ENCODE data around the gene ESYT2. TPM values are rescaled to one million over a fixed set of nuclear protein-coding genes. Genes with fewer than 3 reads are reported as not detected.

Gene ESYT2
- total RNA-seq, 1 experiment from 2014 or later = 37.5 TPM

DNA sequence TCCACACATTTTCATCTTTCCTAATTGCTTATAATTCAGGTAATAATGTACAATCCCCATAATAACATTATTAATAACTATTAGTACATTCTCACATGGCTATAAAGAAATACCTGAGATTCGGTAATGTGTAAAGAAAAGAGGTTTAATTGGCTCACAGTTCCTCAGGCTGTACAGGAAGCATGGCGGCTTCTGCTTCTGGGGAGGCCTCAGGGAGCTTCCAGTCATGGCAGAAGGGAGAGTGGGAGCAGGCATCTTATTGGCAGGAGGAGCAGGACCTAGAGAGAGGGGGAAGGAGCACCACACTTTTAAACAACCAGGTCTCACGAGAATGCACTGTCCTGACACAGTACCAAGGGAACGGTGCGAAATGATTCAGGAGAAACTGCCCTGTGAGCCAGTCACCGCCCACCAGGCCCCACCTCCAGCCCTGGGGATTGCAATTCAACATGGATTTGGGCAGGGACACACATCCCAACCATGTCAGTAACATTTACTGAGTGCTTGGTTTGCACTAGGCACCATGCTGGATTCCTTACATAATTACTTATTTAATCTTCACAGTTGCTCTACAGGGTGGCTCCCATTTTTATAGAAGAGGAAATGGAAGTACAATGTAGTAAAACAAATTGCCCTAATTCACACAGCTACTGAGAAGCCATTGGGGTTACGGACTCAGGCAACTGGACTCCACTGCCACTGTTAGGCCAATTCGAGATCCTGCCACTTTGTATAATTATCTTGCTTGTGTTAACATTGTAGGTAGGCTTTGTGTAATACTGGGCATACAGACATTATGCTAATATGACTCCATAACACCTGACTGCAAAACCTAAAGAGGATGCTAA lies 8.7 kb upstream of the ESYT2 start:
- Histone ChIP-seq H3K4me1 (ENCODE audit: insufficient read depth, low read length, poor library complexity, severe bottlenecking) (no peaks in the 10 kb centered on the region), H3K27ac (ENCODE audit: low read depth, low read length, poor library complexity, severe bottlenecking) (no peak overlapping the region), H3K27me3 (replicated peaks; ENCODE audit: insufficient read depth, low read depth, low read length, poor library complexity) (no peaks in the 10 kb centered on the region), H3K4me3 (ENCODE audit: low read depth, low read length, poor library complexity, severe bottlenecking) (no peak overlapping the region), H3K36me3 (ENCODE audit: insufficient read depth, low read length, poor library complexity, severe bottlenecking) (no peaks in the 10 kb centered on the region), H3K9me3 (ENCODE audit: low read depth, low read length, poor library complexity, severe bottlenecking) (no peaks in the 10 kb centered on the region)
- ChIA-PET POLR2A (ENCODE audit: low non-redundant PET) (no interaction called here), CTCF (no interaction called here)
- TF ChIP-seq, protein P1, sequence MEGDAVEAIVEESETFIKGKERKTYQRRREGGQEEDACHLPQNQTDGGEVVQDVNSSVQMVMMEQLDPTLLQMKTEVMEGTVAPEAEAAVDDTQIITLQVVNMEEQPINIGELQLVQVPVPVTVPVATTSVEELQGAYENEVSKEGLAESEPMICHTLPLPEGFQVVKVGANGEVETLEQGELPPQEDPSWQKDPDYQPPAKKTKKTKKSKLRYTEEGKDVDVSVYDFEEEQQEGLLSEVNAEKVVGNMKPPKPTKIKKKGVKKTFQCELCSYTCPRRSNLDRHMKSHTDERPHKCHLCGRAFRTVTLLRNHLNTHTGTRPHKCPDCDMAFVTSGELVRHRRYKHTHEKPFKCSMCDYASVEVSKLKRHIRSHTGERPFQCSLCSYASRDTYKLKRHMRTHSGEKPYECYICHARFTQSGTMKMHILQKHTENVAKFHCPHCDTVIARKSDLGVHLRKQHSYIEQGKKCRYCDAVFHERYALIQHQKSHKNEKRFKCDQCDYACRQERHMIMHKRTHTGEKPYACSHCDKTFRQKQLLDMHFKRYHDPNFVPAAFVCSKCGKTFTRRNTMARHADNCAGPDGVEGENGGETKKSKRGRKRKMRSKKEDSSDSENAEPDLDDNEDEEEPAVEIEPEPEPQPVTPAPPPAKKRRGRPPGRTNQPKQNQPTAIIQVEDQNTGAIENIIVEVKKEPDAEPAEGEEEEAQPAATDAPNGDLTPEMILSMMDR (conservative IDR thresholded peaks at IDR 0.05; ENCODE audit: low read depth, low read length) = no peak
- TF ChIP-seq EZH2 (IDR thresholded peaks at IDR 0.05; ENCODE audit: borderline replicate concordance, low read depth, low read length, poor library complexity, severe bottlenecking) = no peak
- intact Hi-C loops (cut with micrococcal nuclease; ENCODE audit: unreplicated experiment) = no loop called here
- BruUV-seq (replicated peaks) = no TSS peak
- no peak for DNase-seq (ENCODE audit: low spot score)

DNA sequence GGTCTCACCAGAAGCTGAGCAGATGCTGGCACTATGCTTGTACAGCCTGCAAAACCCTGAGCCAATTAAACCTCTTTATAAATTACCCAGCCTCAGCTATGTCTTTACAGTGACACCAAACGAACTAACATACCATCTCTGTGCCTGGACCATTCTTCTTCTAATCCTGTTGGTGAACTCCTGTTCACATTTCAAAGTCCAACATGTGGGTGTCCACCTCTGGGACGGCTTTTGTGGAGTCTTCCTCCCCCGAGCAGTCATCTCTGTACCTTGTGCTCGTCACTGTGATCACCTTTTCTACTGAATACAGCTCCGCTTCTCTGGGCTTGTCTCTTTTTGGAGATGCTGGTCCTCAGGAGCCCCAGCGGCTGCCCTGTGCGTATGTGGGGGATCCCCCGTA lies 7.4 kb upstream of the ESYT2 start:
- Histone ChIP-seq H3K27me3 (replicated peaks; ENCODE audit: insufficient read depth, low read depth, low read length, poor library complexity) (no peaks in the 10 kb centered on the region), H3K27ac (ENCODE audit: low read depth, low read length, poor library complexity, severe bottlenecking) (no peak overlapping the region), H3K4me3 (ENCODE audit: low read depth, low read length, poor library complexity, severe bottlenecking) (no peak overlapping the region), H3K36me3 (ENCODE audit: insufficient read depth, low read length, poor library complexity, severe bottlenecking) (no peaks in the 10 kb centered on the region), H3K9me3 (ENCODE audit: low read depth, low read length, poor library complexity, severe bottlenecking) (no peaks in the 10 kb centered on the region), H3K4me1 (ENCODE audit: insufficient read depth, low read length, poor library complexity, severe bottlenecking) (no peaks in the 10 kb centered on the region)
- POLR2A ChIA-PET (ENCODE audit: low non-redundant PET) = no interaction called here
- TF ChIP-seq, protein P1 (conservative IDR thresholded peaks at IDR 0.05; ENCODE audit: low read depth, low read length) = no peak
- TF ChIP-seq EZH2 (IDR thresholded peaks at IDR 0.05; ENCODE audit: borderline replicate concordance, low read depth, low read length, poor library complexity, severe bottlenecking) = no peak
- CTCF ChIA-PET = no interaction called here
- no peak for DNase-seq (ENCODE audit: low spot score)
- intact Hi-C loops (cut with micrococcal nuclease; ENCODE audit: unreplicated experiment) = no loop called here
- no TSS peak for BruUV-seq (replicated peaks)

DNA sequence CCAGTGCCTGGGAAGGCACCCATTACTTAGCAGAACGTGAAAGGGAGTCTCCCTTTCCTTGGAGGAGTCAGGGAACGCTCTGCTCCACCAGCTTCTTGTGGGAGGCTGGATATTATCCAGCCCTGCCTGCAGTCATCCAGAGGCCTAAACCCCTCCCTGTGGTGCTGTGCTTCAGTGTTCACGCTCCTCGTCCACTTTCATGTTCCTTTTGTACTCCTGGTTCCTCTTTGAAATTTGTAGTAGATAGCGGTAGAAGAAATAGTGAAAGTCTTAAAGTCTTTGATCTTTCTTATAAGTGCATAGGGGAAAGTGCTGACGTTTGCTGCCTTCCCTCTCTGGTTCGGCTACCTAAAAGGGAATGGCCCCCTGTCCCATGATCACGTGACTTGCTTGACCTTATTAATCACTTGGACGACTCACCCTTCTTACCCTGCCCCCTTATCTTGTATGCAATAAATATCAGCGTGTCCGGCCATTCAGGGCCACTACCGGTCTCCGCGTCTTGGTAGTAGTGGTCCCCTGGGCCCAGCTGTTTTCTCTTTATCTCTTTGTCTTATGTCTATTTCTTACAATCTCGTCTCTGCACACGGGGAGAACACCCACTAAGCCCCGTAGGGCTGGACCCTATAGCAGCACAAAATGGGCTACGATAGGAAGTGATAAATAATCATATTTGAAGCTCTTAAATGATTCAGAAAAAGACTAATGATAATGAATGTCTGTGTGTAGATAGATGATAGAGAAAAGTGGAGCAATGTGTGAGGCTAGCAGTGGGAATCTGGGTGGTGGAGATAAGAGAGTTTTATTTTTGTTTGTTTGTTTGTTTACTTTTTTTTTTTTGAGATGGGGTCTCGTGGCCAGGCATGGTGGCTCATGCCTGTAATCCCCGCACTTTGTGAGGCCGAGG lies 5.8 kb upstream of the ESYT2 start:
- CTCF ChIA-PET = no interaction called here

More for the DNA sequence above, 5.8 kb upstream of the ESYT2 start:
- intact Hi-C loops (cut with micrococcal nuclease; ENCODE audit: unreplicated experiment) = no loop called here
- no peaks in the 10 kb centered on the region for H3K36me3 ChIP-seq (ENCODE audit: insufficient read depth, low read length, poor library complexity, severe bottlenecking)
- TF ChIP-seq, protein P1 (conservative IDR thresholded peaks at IDR 0.05; ENCODE audit: low read depth, low read length) = no peak
- TF ChIP-seq EZH2 (IDR thresholded peaks at IDR 0.05; ENCODE audit: borderline replicate concordance, low read depth, low read length, poor library complexity, severe bottlenecking) = no peak
- no peaks in the 10 kb centered on the region for H3K27me3 ChIP-seq (replicated peaks; ENCODE audit: insufficient read depth, low read depth, low read length, poor library complexity)
- no TSS peak for BruUV-seq (replicated peaks)
- H3K9me3 ChIP-seq (ENCODE audit: low read depth, low read length, poor library complexity, severe bottlenecking) = no peaks in the 10 kb centered on the region
- POLR2A ChIA-PET (ENCODE audit: low non-redundant PET) = no interaction called here
- no peak overlapping the region for H3K27ac ChIP-seq (ENCODE audit: low read depth, low read length, poor library complexity, severe bottlenecking)
- no peak overlapping the region for H3K4me3 ChIP-seq (ENCODE audit: low read depth, low read length, poor library complexity, severe bottlenecking)
- no peak for DNase-seq (ENCODE audit: low spot score)
- peaks cover 5% of the 10 kb centered on the region for H3K4me1 ChIP-seq (ENCODE audit: insufficient read depth, low read length, poor library complexity, severe bottlenecking)

Measured in A673 (cell line).